GM12878 (cell line): Measurements from ENCODE around the gene TTC38. TPM values are rescaled to one million over a fixed set of nuclear protein-coding genes. Genes with fewer than 3 reads are reported as not detected.

Source experiments
- ATAC-seq: fragments of 200-7000 bp; cut with Tn5 transposase; 3 replicates; pipeline ENCODE4 v1.9.1; 2020; ENCODE audit warnings: mild to moderate bottlenecking, moderate library complexity
- BruUV-seq: library from RNA; stranded (reverse); fragments of 400-500 nt; replicated peaks from 2 replicates; lab custom pipeline; 2021; lab: Mats Ljungman, UMichigan
- CTCF ChIA-PET: fragments of 300-600 bp; sonication (Branson Sonifier 250); formaldehyde crosslinking; extraction: SDS; loops from one replicate; lab custom pipeline; 2021; ENCODE audit warnings: inconsistent platforms; lab: Yijun Ruan, JAX
- POLR2A ChIA-PET: fragments of 350-600 bp; formaldehyde crosslinking; extraction: SDS; loops from one replicate; lab custom pipeline; 2021; ENCODE audit warnings: inconsistent platforms; lab: Charles Lee
- RAD21 ChIA-PET: fragments of 300-600 bp; sonication (Branson Sonifier 250); formaldehyde crosslinking; loops from one replicate; lab custom pipeline; 2023; ENCODE audit warnings: antibody characterized with exemption; ENCODE audit not compliant: unreplicated experiment; lab: Charles Lee
- SMC1A ChIA-PET: fragments of 300-600 bp; sonication (Branson Sonifier 250); formaldehyde crosslinking; loops from one replicate; lab custom pipeline; 2023; ENCODE audit not compliant: unreplicated experiment, uncharacterized antibody; lab: Charles Lee
- DNase-seq: peaks from one replicate; pipeline ENCODE4 v3.0.0-alpha.2; 2011; ENCODE audit warnings: low read depth, low spot score
- FAIRE-seq: peaks from 3 replicates; lab custom pipeline; 2011; peaks lifted over from hg19 to GRCh38; lab: Jason Lieb, UNC
- H2AFZ ChIP-seq: 2 replicates; pipeline ENCODE4 v1.6.0; 2011; ENCODE audit warnings: low read depth, low read length, control low read depth; ENCODE audit not compliant: control insufficient read depth
- H3K27ac ChIP-seq: 2 replicates; pipeline ENCODE4 v1.5.1; 2011; ENCODE audit warnings: control low read depth; ENCODE audit not compliant: control insufficient read depth, insufficient read depth
- H3K27me3 ChIP-seq, 2 experiments: replicated peaks in 1 of 2; 2 replicates each; pipeline versions ENCODE4 v1.6.0 to v1.6.1; 2011; ENCODE audit warnings: low read length in 1 of 2; ENCODE audit not compliant: control insufficient read depth in 2 of 2, insufficient read depth in 2 of 2
- H3K36me3 ChIP-seq, 2 experiments: 2 replicates each; pipeline ENCODE4 v1.5.1; 2011; ENCODE audit warnings: low read length in 1 of 2; ENCODE audit not compliant: control insufficient read depth in 2 of 2, insufficient read depth in 2 of 2
- H3K4me1 ChIP-seq: 2 replicates; pipeline ENCODE4 v1.6.1; 2011; ENCODE audit warnings: mild to moderate bottlenecking, low read length, moderate library complexity, mixed read lengths; ENCODE audit not compliant: control insufficient read depth, insufficient read depth
- H3K4me2 ChIP-seq: 2 replicates; pipeline ENCODE4 v1.6.0; 2011; ENCODE audit warnings: control low read depth; ENCODE audit not compliant: control insufficient read depth, insufficient read depth
- H3K4me3 ChIP-seq: fragments of 200-600 bp; sonication (generic); 2 replicates; pipeline ENCODE4 v1.5.1; 2016
- H3K79me2 ChIP-seq: 2 replicates; pipeline ENCODE4 v1.6.0; 2011; ENCODE audit warnings: low read length; ENCODE audit not compliant: control insufficient read depth, insufficient read depth
- H3K9ac ChIP-seq: 2 replicates; pipeline ENCODE4 v1.8.0; 2011; ENCODE audit warnings: low read length, control low read depth, mixed read lengths; ENCODE audit not compliant: control insufficient read depth, insufficient read depth
- H3K9me3 ChIP-seq: replicated peaks from 3 replicates; pipeline ENCODE4 v1.5.1; 2011; ENCODE audit warnings: mild to moderate bottlenecking, low read length; ENCODE audit not compliant: control insufficient read depth, insufficient read depth
- H4K20me1 ChIP-seq: 2 replicates; pipeline ENCODE4 v1.6.0; 2011; ENCODE audit not compliant: control insufficient read depth, insufficient read depth
- EP300 ChIP-seq, 2 experiments: fragments of 150-350 bp in 1 of 2; IDR thresholded peaks; 2 replicates each; pipeline ENCODE4 v1.6.1; 2011 to 2012; ENCODE audit warnings: low read depth in 2 of 2, low read length in 2 of 2, borderline replicate concordance in 1 of 2, improper control_type of control experiment in 1 of 2, inconsistent platforms in 1 of 2; ENCODE audit not compliant: control insufficient read depth in 1 of 2
- ESRRA ChIP-seq: IDR thresholded peaks from 2 replicates; pipeline ENCODE4 v1.6.1; 2012; ENCODE audit warnings: mild to moderate bottlenecking, low read length, improper control_type of control experiment
- FOS ChIP-seq: IDR thresholded peaks from 3 replicates; pipeline ENCODE4 v1.6.1; 2011; ENCODE audit warnings: borderline replicate concordance; ENCODE audit not compliant: insufficient read length; ENCODE audit errors: extremely low read depth
- FOXM1 ChIP-seq: IDR thresholded peaks from 2 replicates; pipeline ENCODE4 v1.6.1; 2012; ENCODE audit warnings: low read depth, mild to moderate bottlenecking, inconsistent platforms, low read length, moderate library complexity
- GATAD2B ChIP-seq: fragments of 450-650 bp; conservative IDR thresholded peaks from 2 replicates; pipeline ENCODE4 v1.6.1; 2017; ENCODE audit warnings: low read depth, mild to moderate bottlenecking, moderate library complexity
- JUND ChIP-seq: IDR thresholded peaks from 2 replicates; pipeline ENCODE4 v1.6.1; 2012; ENCODE audit warnings: low read depth, mild to moderate bottlenecking, low read length, improper control_type of control experiment, moderate library complexity
- KAT2A ChIP-seq: conservative IDR thresholded peaks from 2 replicates; pipeline ENCODE4 v1.6.1; 2011; ENCODE audit warnings: low read depth, low read length; ENCODE audit not compliant: control insufficient read depth
- LARP7 ChIP-seq: fragments of 450-650 bp; IDR thresholded peaks from 2 replicates; pipeline ENCODE4 v1.6.1; 2017; ENCODE audit warnings: mild to moderate bottlenecking
- PAX5 ChIP-seq: IDR thresholded peaks from 2 replicates; pipeline ENCODE4 v1.6.1; 2011; ENCODE audit warnings: low read depth, low read length, borderline replicate concordance
- PML ChIP-seq: IDR thresholded peaks from 2 replicates; pipeline ENCODE4 v1.6.1; 2012; ENCODE audit warnings: low read length, inconsistent platforms
- RELA ChIP-seq: fragments of 450-650 bp; IDR thresholded peaks from 2 replicates; pipeline ENCODE4 v1.8.0; 2014; ENCODE audit warnings: borderline replicate concordance; ENCODE audit not compliant: partially characterized antibody
- SREBF1 ChIP-seq: IDR thresholded peaks from 2 replicates; pipeline ENCODE4 v1.6.1; 2012; ENCODE audit warnings: mild to moderate bottlenecking, low read length
- SRF ChIP-seq, 2 experiments: IDR thresholded peaks; 2 replicates each; pipeline ENCODE4 v1.6.1; 2011; ENCODE audit warnings: low read depth in 2 of 2, low read length in 2 of 2, mild to moderate bottlenecking in 1 of 2, moderate library complexity in 1 of 2
- STAT3 ChIP-seq: IDR thresholded peaks from 2 replicates; pipeline ENCODE4 v1.6.1; 2011; ENCODE audit warnings: low read depth, low read length, improper control_type of control experiment
- TARDBP ChIP-seq: IDR thresholded peaks from 2 replicates; pipeline ENCODE4 v1.6.1; 2016; ENCODE audit warnings: borderline replicate concordance
- TCF3 ChIP-seq: IDR thresholded peaks from 2 replicates; pipeline ENCODE4 v1.6.1; 2012; ENCODE audit warnings: low read depth, mild to moderate bottlenecking, low read length, borderline replicate concordance; ENCODE audit not compliant: insufficient read depth
- ZBED1 ChIP-seq: IDR thresholded peaks from 2 replicates; pipeline ENCODE4 v1.6.1; 2016; ENCODE audit warnings: borderline replicate concordance
- WGBS: methylation state at CpG from one replicate; pipeline ENCODE4 v1.1.6; 2016; ENCODE audit warnings: low lambda C conversion rate; ENCODE audit not compliant: insufficient replicate concordance, insufficient coverage; ENCODE audit errors: missing lambda C conversion rate; 5-methylcytosine and 5-hydroxymethylcytosine counted together
- in situ Hi-C: fragments of 300-500 bp; cut with MboI; formaldehyde crosslinking; loops from 9 replicates; pipeline ENCODE4 v1.14.3; 2018; ENCODE audit warnings: mixed read lengths
- intact Hi-C: fragments of 100-400 bp; cut with micrococcal nuclease; formaldehyde crosslinking; loops from one replicate; pipeline ENCODE4 v1.14.2; 2022; ENCODE audit not compliant: unreplicated experiment
- polyA plus RNA-seq, 11 experiments: library from polyadenylated mRNA; depleted of rRNA in 4 of 11; unstranded in 6 of 11; stranded (reverse) in 5 of 11; fragments of >200 nt; fragmentation: Nextera tagmentation in 4 of 11; fragmentation: Illumina TruSeq in 1 of 11; extraction: Ambion mirVana in 4 of 11; extraction: Trizol in 1 of 11; gene quantifications; 1 replicate in 1 of 11; 2 replicates in 10 of 11; pipeline versions ENCODE4 v1.2.1 to v1.2.3, GENCODE V29; 2011 to 2016; ENCODE audit warnings: inconsistent platforms in 2 of 11, missing spikeins in 2 of 11, low read depth in 1 of 11
- total RNA-seq, 4 experiments: library from RNA; depleted of rRNA in 3 of 4; stranded (reverse); fragments of >200 nt in 3 of 4; fragmentation: Illumina TruSeq in 1 of 4; extraction: Trizol in 1 of 4; gene quantifications; 2 replicates each; pipeline versions ENCODE4 v1.2.1 to v1.2.3, GENCODE V29; 2013 to 2021
- TF ChIP-seq, protein P1 (sequence below): fragments of 450-650 bp; IDR thresholded peaks from 2 replicates; pipeline ENCODE4 v1.6.1; 2016; ENCODE audit warnings: mild to moderate bottlenecking

The TTC38 gene
- total and polyA plus RNA-seq, 10 of the 15 experiments (the other 5 are each of a cell fraction or from before 2014, with no cell fraction given), result 0.58 to 39.9 (median 13.0) TPM

DNA sequence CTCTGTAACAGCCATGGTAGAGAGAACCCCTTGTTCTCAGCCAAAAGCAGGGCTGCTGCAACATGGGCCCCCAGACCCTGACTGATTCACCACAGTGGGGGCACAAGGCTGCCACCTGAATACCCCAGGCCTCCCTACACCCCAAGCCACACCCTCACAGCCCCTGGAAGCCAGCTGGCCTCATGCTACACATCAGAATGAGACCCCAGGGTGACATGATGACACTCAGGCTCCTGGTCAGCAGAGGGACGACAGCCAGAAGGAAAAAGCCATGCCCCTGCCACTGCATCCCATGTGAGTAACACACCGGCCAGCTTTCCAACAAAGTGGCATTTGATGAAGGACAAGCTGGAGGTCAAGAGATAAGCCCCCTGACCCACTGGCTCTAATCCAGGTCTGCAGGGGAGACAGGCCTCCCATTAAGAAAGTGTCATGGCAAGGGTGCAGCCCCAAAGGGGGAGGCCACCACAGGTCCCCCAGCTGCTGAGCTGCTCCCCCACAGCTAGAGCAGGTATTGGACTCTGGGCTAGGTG, 20.3 kb upstream of the TTC38 start:
- H3K9me3 ChIP-seq, result no peaks in the 10 kb centered on the region
- H2AFZ ChIP-seq, result no peak overlapping the region
- FAIRE-seq, result no peak
- TF ChIP-seq ZBED1, result no peak
- no peak for TF ChIP-seq PAX5
- no peak for TF ChIP-seq PML
- TF ChIP-seq, protein P1, sequence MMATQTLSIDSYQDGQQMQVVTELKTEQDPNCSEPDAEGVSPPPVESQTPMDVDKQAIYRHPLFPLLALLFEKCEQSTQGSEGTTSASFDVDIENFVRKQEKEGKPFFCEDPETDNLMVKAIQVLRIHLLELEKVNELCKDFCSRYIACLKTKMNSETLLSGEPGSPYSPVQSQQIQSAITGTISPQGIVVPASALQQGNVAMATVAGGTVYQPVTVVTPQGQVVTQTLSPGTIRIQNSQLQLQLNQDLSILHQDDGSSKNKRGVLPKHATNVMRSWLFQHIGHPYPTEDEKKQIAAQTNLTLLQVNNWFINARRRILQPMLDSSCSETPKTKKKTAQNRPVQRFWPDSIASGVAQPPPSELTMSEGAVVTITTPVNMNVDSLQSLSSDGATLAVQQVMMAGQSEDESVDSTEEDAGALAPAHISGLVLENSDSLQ, result no peak
- TF ChIP-seq SRF (IDR thresholded peaks at IDR 0.05; ENCODE audit: low read depth in 2 of 2, low read length in 2 of 2), result no peak
- TF ChIP-seq JUND, result no peak
- TF ChIP-seq KAT2A, result no peak
- TF ChIP-seq ESRRA, result no peak
- TF ChIP-seq EP300 (IDR thresholded peaks at IDR 0.05; ENCODE audit: borderline replicate concordance in 1 of 2, control insufficient read depth in 1 of 2, low read depth in 2 of 2, low read length in 2 of 2), result no peak
- TF ChIP-seq STAT3, result no peak
- no peak for TF ChIP-seq RELA
- TF ChIP-seq SREBF1, result no peak
- TF ChIP-seq TCF3, result no peak
- no peak for TF ChIP-seq GATAD2B
- TF ChIP-seq FOS, result no peak
- TF ChIP-seq LARP7, result no peak
- TF ChIP-seq FOXM1, result no peak
- no peak for TF ChIP-seq TARDBP
- no peak overlapping the region for H3K4me2 ChIP-seq
- POLR2A ChIA-PET, result no interaction called here
- no peak overlapping the region for H3K4me3 ChIP-seq
- H3K4me1 ChIP-seq, result peaks cover 7% of the 10 kb centered on the region; the same call in 1 of the 2 replicates
- no TSS peak for BruUV-seq
- peaks cover 16% of the 10 kb centered on the region for H3K79me2 ChIP-seq
- in situ Hi-C loops (no loop called here), intact Hi-C loops (no loop called here)
- CTCF ChIA-PET, result interaction anchor here (2.2 kb wide), 1 partner anchor 126 kb away, joined by 8 read pairs; no protein-coding TSS in a partner anchor
- RAD21 ChIA-PET, result interaction anchor here (1.2 kb wide), 1 partner anchor 241 kb away, joined by 3 read pairs; no protein-coding TSS in a partner anchor
- H3K9ac ChIP-seq, result no peak overlapping the region
- no peak overlapping the region for H3K27ac ChIP-seq
- 96% methylated on average over 2 of the region's 2 CpGs for WGBS
- no peak for DNase-seq
- SMC1A ChIA-PET, result no interaction called here
- H3K36me3 ChIP-seq, result no peaks in the 10 kb centered on the region
- no peaks in the 10 kb centered on the region for H4K20me1 ChIP-seq
- ATAC-seq, result no peak
- no peaks in the 10 kb centered on the region for H3K27me3 ChIP-seq
